ENCODE measurements around the gene LRMDA. TPM values are rescaled to one million over a fixed set of nuclear protein-coding genes. Genes with fewer than 3 reads are reported as not detected.

Gene LRMDA
- total RNA-seq, 1 donor from 2014 or later, result 2.1 TPM

- Mint-ChIP-seq H3K4me3 (ENCODE audit: unreplicated experiment) (no peak overlapping the region), H3K27me3 (ENCODE audit: unreplicated experiment) (no peaks in the 10 kb centered on the region), H3K9me3 (ENCODE audit: unreplicated experiment) (no peaks in the 10 kb centered on the region), H3K36me3 (ENCODE audit: unreplicated experiment) (no peaks in the 10 kb centered on the region), H3K27ac (ENCODE audit: unreplicated experiment) (no peak overlapping the region), H3K4me1 (ENCODE audit: low read depth, unreplicated experiment) (peaks cover 4% of the 10 kb centered on the region)
- no peak for TF ChIP-seq CTCF (IDR thresholded peaks at IDR 0.05; ENCODE audit: partially characterized antibody, unreplicated experiment)
- DNase-seq, result no peak
These were observed 249.9 kb downstream of the LRMDA start for GRCh38 chr10:75681334-75681733.

GRCh38 chr10:75682649-75683557 is 251.5 kb downstream of the LRMDA start:
- no peak overlapping the region for H3K27ac Mint-ChIP-seq (ENCODE audit: unreplicated experiment)
- H3K4me3 Mint-ChIP-seq (ENCODE audit: unreplicated experiment), result no peak overlapping the region
- DNase-seq, result no peak
- H3K4me1 Mint-ChIP-seq (ENCODE audit: low read depth, unreplicated experiment), result peaks cover 4% of the 10 kb centered on the region
- no peaks in the 10 kb centered on the region for H3K9me3 Mint-ChIP-seq (ENCODE audit: unreplicated experiment)
- TF ChIP-seq CTCF (IDR thresholded peaks at IDR 0.05; ENCODE audit: partially characterized antibody, unreplicated experiment), result no peak
- H3K36me3 Mint-ChIP-seq (ENCODE audit: unreplicated experiment), result peaks cover 1% of the 10 kb centered on the region
- H3K27me3 Mint-ChIP-seq (ENCODE audit: unreplicated experiment), result no peaks in the 10 kb centered on the region

- no peak overlapping the region for H3K4me3 Mint-ChIP-seq (ENCODE audit: unreplicated experiment)
- no peak overlapping the region for H3K27ac Mint-ChIP-seq (ENCODE audit: unreplicated experiment)
- DNase-seq, result no peak
- TF ChIP-seq CTCF (IDR thresholded peaks at IDR 0.05; ENCODE audit: partially characterized antibody, unreplicated experiment), result no peak
- H3K36me3 Mint-ChIP-seq (ENCODE audit: unreplicated experiment), result peaks cover 8% of the 10 kb centered on the region
- H3K4me1 Mint-ChIP-seq (ENCODE audit: low read depth, unreplicated experiment), result peaks cover 4% of the 10 kb centered on the region
- no peaks in the 10 kb centered on the region for H3K9me3 Mint-ChIP-seq (ENCODE audit: unreplicated experiment)
- H3K27me3 Mint-ChIP-seq (ENCODE audit: unreplicated experiment), result peaks cover 3% of the 10 kb centered on the region
These were observed 253.8 kb downstream of the LRMDA start for GRCh38 chr10:75685187-75685586.

- Mint-ChIP-seq H3K36me3 (ENCODE audit: unreplicated experiment) (peaks cover 8% of the 10 kb centered on the region), H3K27ac (ENCODE audit: unreplicated experiment) (no peak overlapping the region), H3K27me3 (ENCODE audit: unreplicated experiment) (peaks cover 3% of the 10 kb centered on the region), H3K4me1 (ENCODE audit: low read depth, unreplicated experiment) (no peaks in the 10 kb centered on the region), H3K9me3 (ENCODE audit: unreplicated experiment) (no peaks in the 10 kb centered on the region), H3K4me3 (ENCODE audit: unreplicated experiment) (no peak overlapping the region)
- no peak for TF ChIP-seq CTCF (IDR thresholded peaks at IDR 0.05; ENCODE audit: partially characterized antibody, unreplicated experiment)
- no peak for DNase-seq
These were observed 257.3 kb downstream of the LRMDA start for GRCh38 chr10:75688506-75689300.
